Pancreas (tissue), 10 donors: ENCODE measurements around the gene LY6G6D. TPM values are rescaled to one million over a fixed set of nuclear protein-coding genes. Genes with fewer than 3 reads are reported as not detected.

ENCODE experiments used
- ATAC-seq, 4 donors: fragments of 200-7000 bp; cut with Tn5 transposase; one replicate each; pipeline versions ENCODE4 v1.8.0 to v1.9.1; 2020; ENCODE audit warnings: mild to moderate bottlenecking in 4 of 4, moderate library complexity in 4 of 4
- DNase-seq, 6 donors: peaks; one replicate each; pipeline ENCODE4 v3.0.0-alpha.2; 2020
- FAIRE-seq: peaks from 2 replicates; lab custom pipeline; 2012; peaks lifted over from hg19 to GRCh38; lab: Jason Lieb, UNC
- H3K27ac ChIP-seq, 4 donors: fragments of 200-600 bp; sonication (generic); 1 replicate in 3 of 4; 2 replicates in 1 of 4; pipeline versions ENCODE4 v1.5.0 to v1.8.0; 2020
- H3K27me3 ChIP-seq, 4 donors: fragments of 200-600 bp; one replicate each; pipeline ENCODE4 v1.8.0; 2021
- H3K36me3 ChIP-seq, 3 donors: fragments of 200-600 bp; sonication (generic) in 1 of 3; one replicate each; pipeline versions ENCODE4 v1.5.0 to v1.8.0; 2020 to 2021
- H3K4me1 ChIP-seq, 3 donors: fragments of 200-600 bp; one replicate each; pipeline ENCODE4 v1.8.0; 2021
- H3K4me3 ChIP-seq, 4 donors: fragments of 200-600 bp; sonication (generic) in 2 of 4; one replicate each; pipeline versions ENCODE4 v1.5.0 to v1.8.0; 2020 to 2021
- H3K9me3 ChIP-seq, 4 donors: fragments of 200-600 bp; one replicate each; pipeline ENCODE4 v1.8.0; 2021
- CTCF ChIP-seq, 4 donors: fragments of 200-600 bp; sonication (generic) in 3 of 4; IDR thresholded peaks; one replicate each; pipeline versions ENCODE4 v1.5.0 to v1.8.0; 2021; ENCODE audit warnings: antibody characterized with exemption in 4 of 4
- WGBS, 2 donors: extraction: QIAGEN DNeasy Blood & Tissue Kit; methylation state at CpG; one replicate each; pipeline ENCODE4 v1.1.7; 2013; 5-methylcytosine and 5-hydroxymethylcytosine counted together
- intact Hi-C, 3 donors: fragments of 100-400 bp; cut with DNase I; formaldehyde crosslinking; loops; one replicate each; pipeline versions ENCODE4 v1.11.1 to v1.14.2; 2022
- microRNA-seq, 2 donors: library from miRNA; unstranded; fragments of <30 nt; microRNA quantifications; one replicate each; pipeline versions ENCODE4 to v1.1.0, GENCODE V29; 2019 to 2020
- polyA plus RNA-seq, 2 donors: library from polyadenylated mRNA; stranded (reverse); fragments of 200-250 nt; gene quantifications; one replicate each; pipeline ENCODE4 v1.2.3, GENCODE V29; 2013
- total RNA-seq, 6 donors: library from RNA; stranded (reverse); fragmentation: NEBNext Ultra II Directional in 4 of 6; extraction: Animal tissue kit (Norgen Biotek cat#: 25700) in 4 of 6; gene quantifications; one replicate each; pipeline versions ENCODE4 v1.2.1 to v1.2.4, GENCODE V29; 2021 to 2023
- donor health status: healthy with polysubstance abuse.
- donor health status: DM: no; HTN: no; CAD: no; lungs with moderate emphysema.
- donor health status: DM: no; HTN: no; CAD: no.
- donor health status: control.
- donor health status: control.
- donor health status: Bipolar disorder and iron deficiency.
- donor health status: DM: yes; HTN: yes; CAD: no.
- donor health status: DM: no; HTN: no; CAD: no.
- donor health status: DM: no; HTN: no; CAD: no.
- donor health status: DM: yes; HTN: yes; CAD: no.

LY6G6D gene
- total and polyA plus RNA-seq, 8 donors: not detected

- Histone ChIP-seq H3K36me3 (no peaks in the 10 kb centered on the region), H3K4me3 (no peak overlapping the region), H3K4me1 (no peaks in the 10 kb centered on the region), H3K27ac (no peak overlapping the region), H3K9me3 (no peaks in the 10 kb centered on the region), H3K27me3 (no peaks in the 10 kb centered on the region)
- intact Hi-C loops: no loop called here
- no peak for TF ChIP-seq CTCF (IDR thresholded peaks at IDR 0.05)
- ATAC-seq: no peak
- DNase-seq: no peak
- WGBS, 2 donors: 80 to 89% methylated on average over 4 of the region's 4 CpGs
- FAIRE-seq: no peak
Measured at GRCh38 chr6:31764198-31764597, 49.0 kb downstream of the LY6G6D start.

GRCh38 chr6:31765559-31765909, 50.4 kb downstream of the LY6G6D start:
- TF ChIP-seq CTCF (IDR thresholded peaks at IDR 0.05): no peak
- intact Hi-C loops: loop anchor here in 1 of 3 donors (5.0 kb wide), 1 partner anchor 83 kb away; the partner anchor contains the start of gene LY6G5C
- ATAC-seq: no peak
- H3K27ac ChIP-seq: no peak overlapping the region
- 80 to 85% methylated on average over 9 of the region's 9 CpGs for WGBS, 2 donors
- H3K27me3 ChIP-seq: no peaks in the 10 kb centered on the region
- FAIRE-seq: no peak
- no peaks in the 10 kb centered on the region for H3K9me3 ChIP-seq
- no peaks in the 10 kb centered on the region for H3K36me3 ChIP-seq
- no peak overlapping the region for H3K4me3 ChIP-seq
- DNase-seq: peak in 1 of 6 donors; percentile 41
- no peaks in the 10 kb centered on the region for H3K4me1 ChIP-seq

GRCh38 chr6:31765910-31766794, 51.0 kb downstream of the LY6G6D start:
- no peak for TF ChIP-seq CTCF (IDR thresholded peaks at IDR 0.05)
- DNase-seq (peak in 1 of 6 donors; percentile 70), ATAC-seq (peak in 1 of 4 donors; percentile 32), FAIRE-seq (no peak)
- Histone ChIP-seq H3K27ac (no peak overlapping the region), H3K36me3 (no peaks in the 10 kb centered on the region), H3K4me1 (no peaks in the 10 kb centered on the region), H3K4me3 (no peak overlapping the region), H3K9me3 (no peaks in the 10 kb centered on the region), H3K27me3 (no peaks in the 10 kb centered on the region)
- intact Hi-C loops: loop anchor here in 1 of 3 donors (5.0 kb wide), 1 partner anchor 84 kb away; the partner anchor contains the start of gene LY6G5C
- 40 to 47% methylated on average over 41 to 42 of the region's 42 CpGs for WGBS, 2 donors

- 68% methylated on average over 6 of the region's 6 CpGs for WGBS, 2 donors
- FAIRE-seq (no peak), ATAC-seq (no peak), DNase-seq (peak in 1 of 6 donors; percentile 22)
- intact Hi-C loops: loop anchor here in 1 of 3 donors (5.0 kb wide), 1 partner anchor 85 kb away; the partner anchor contains the start of gene LY6G5C
- no peaks in the 10 kb centered on the region for H3K4me1 ChIP-seq
- no peak overlapping the region for H3K27ac ChIP-seq
- H3K4me3 ChIP-seq: no peak overlapping the region
- no peaks in the 10 kb centered on the region for H3K27me3 ChIP-seq
- no peaks in the 10 kb centered on the region for H3K36me3 ChIP-seq
- no peak for TF ChIP-seq CTCF (IDR thresholded peaks at IDR 0.05)
- no peaks in the 10 kb centered on the region for H3K9me3 ChIP-seq
Measured at GRCh38 chr6:31767096-31767645, 52.0 kb downstream of the LY6G6D start.

Small RNA genes lying within 50 kb of the gene (microRNA-seq; reads per million reads assigned to microRNA genes)
- 0.59 to 1.2 reads per million in 2 donors for gene MIR4646

Other genes with a start within 250 kb of the LY6G6D start
Only the 30 nearest of the 41 such genes appear.
- gene LTA, start 143.1 kb upstream of the LY6G6D start, total RNA-seq: 1 to 10 TPM in 1 of 6 donors, under 1 TPM in 1, not detected in 4; 0.12 to 1.3 TPM
- under 1 TPM; 0.05 to 0.15 TPM for gene LTA, start 143.1 kb upstream of the LY6G6D start, polyA plus RNA-seq
- under 1 TPM in 5 of 6 donors, not detected in 1; 0.29 to 0.87 (median 0.58) TPM for gene TNF, start 139.8 kb upstream of the LY6G6D start, total RNA-seq
- gene TNF, start 139.8 kb upstream of the LY6G6D start, polyA plus RNA-seq: under 1 TPM; 0.11 to 0.42 TPM
- gene LTB, start 132.9 kb upstream of the LY6G6D start, total RNA-seq: 10 to 100 TPM in 1 of 6 donors, 1 to 10 TPM in 3, under 1 TPM in 2; 0.71 to 19.4 (median 1.9) TPM
- gene LTB, start 132.9 kb upstream of the LY6G6D start, polyA plus RNA-seq: 1 to 10 TPM; 1.4 to 7.3 TPM
- gene LST1, start 129.1 kb upstream of the LY6G6D start, total RNA-seq: 10 to 100 TPM in 2 of 6 donors, 1 to 10 TPM in 2, under 1 TPM in 2; 0.56 to 12.9 (median 2.6) TPM
- gene LST1, start 129.1 kb upstream of the LY6G6D start, polyA plus RNA-seq: 1 to 10 TPM; 6.0 to 6.2 TPM
- gene NCR3, start 122.3 kb upstream of the LY6G6D start, total RNA-seq: under 1 TPM in 1 of 6 donors, not detected in 5; 0.28 TPM
- not detected for gene NCR3, start 122.3 kb upstream of the LY6G6D start, polyA plus RNA-seq
- 10 to 100 TPM in 2 of 6 donors, 1 to 10 TPM in 4; 1.1 to 18.6 (median 5.3) TPM for gene AIF1, start 100.1 kb upstream of the LY6G6D start, total RNA-seq
- gene AIF1, start 100.1 kb upstream of the LY6G6D start, polyA plus RNA-seq: 10 to 100 TPM; 16.2 to 16.4 TPM
- 10 to 100 TPM; 45.3 to 97.6 (median 73.5) TPM for gene PRRC2A, start 94.6 kb upstream of the LY6G6D start, total RNA-seq
- 100 to 1,000 TPM; 138 to 144 TPM for gene PRRC2A, start 94.6 kb upstream of the LY6G6D start, polyA plus RNA-seq
- 100 to 1,000 TPM in 4 of 6 donors, 10 to 100 TPM in 2; 93.3 to 160 (median 113) TPM for gene BAG6, start 62.7 kb upstream of the LY6G6D start, total RNA-seq
- 100 to 1,000 TPM; 283 to 292 TPM for gene BAG6, start 62.7 kb upstream of the LY6G6D start, polyA plus RNA-seq
- gene APOM, start 59.5 kb upstream of the LY6G6D start, total RNA-seq: 1 to 10 TPM in 3 of 6 donors, under 1 TPM in 3; 0.62 to 2.6 (median 0.98) TPM
- gene APOM, start 59.5 kb upstream of the LY6G6D start, polyA plus RNA-seq: 1 to 10 TPM; 3.4 to 5.0 TPM
- gene C6orf47, start 54.6 kb upstream of the LY6G6D start, total RNA-seq: 10 to 100 TPM in 1 of 6 donors, 1 to 10 TPM in 5; 6.9 to 12.0 (median 9.0) TPM
- gene C6orf47, start 54.6 kb upstream of the LY6G6D start, polyA plus RNA-seq: 10 to 100 TPM; 10.8 to 11.2 TPM
- gene GPANK1, start 50.4 kb upstream of the LY6G6D start, total RNA-seq: 1 to 10 TPM; 5.5 to 9.5 (median 6.1) TPM
- 10 to 100 TPM; 11.2 to 11.6 TPM for gene GPANK1, start 50.4 kb upstream of the LY6G6D start, polyA plus RNA-seq
- gene CSNK2B, start 49.3 kb upstream of the LY6G6D start, total RNA-seq: 10 to 100 TPM; 48.1 to 65.9 (median 57.8) TPM
- gene CSNK2B, start 49.3 kb upstream of the LY6G6D start, polyA plus RNA-seq: 100 to 1,000 TPM in 1 of 2 donors, 10 to 100 TPM in 1; 86.8 to 116 TPM
- gene LY6G5B, start 45.4 kb upstream of the LY6G6D start, total RNA-seq: 1 to 10 TPM; 3.0 to 8.2 (median 4.0) TPM
- 10 to 100 TPM in 1 of 2 donors, 1 to 10 TPM in 1; 9.2 to 11.4 TPM for gene LY6G5B, start 45.4 kb upstream of the LY6G6D start, polyA plus RNA-seq
- gene LY6G5C, start 34.3 kb upstream of the LY6G6D start, total RNA-seq: 1 to 10 TPM; 1.6 to 2.9 (median 2.3) TPM
- 1 to 10 TPM; 2.4 to 2.5 TPM for gene LY6G5C, start 34.3 kb upstream of the LY6G6D start, polyA plus RNA-seq
- 10 to 100 TPM; 14.9 to 34.2 (median 19.7) TPM for gene ABHD16A, start 12.0 kb upstream of the LY6G6D start, total RNA-seq
- gene ABHD16A, start 12.0 kb upstream of the LY6G6D start, polyA plus RNA-seq: 10 to 100 TPM; 31.9 to 61.5 TPM
- gene LY6G6F, start 8.5 kb upstream of the LY6G6D start, total RNA-seq: not detected
- not detected for gene LY6G6F, start 8.5 kb upstream of the LY6G6D start, polyA plus RNA-seq
- gene LY6G6C, start 6.4 kb downstream of the LY6G6D start, total RNA-seq: not detected
- not detected for gene LY6G6C, start 6.4 kb downstream of the LY6G6D start, polyA plus RNA-seq
- under 1 TPM in 1 of 6 donors, not detected in 5; 0.06 TPM for gene MPIG6B, start 8.0 kb downstream of the LY6G6D start, total RNA-seq
- under 1 TPM in 1 of 2 donors, not detected in 1; 0.05 TPM for gene MPIG6B, start 8.0 kb downstream of the LY6G6D start, polyA plus RNA-seq
- gene DDAH2, start 14.0 kb downstream of the LY6G6D start, total RNA-seq: 10 to 100 TPM in 4 of 6 donors, 1 to 10 TPM in 2; 6.5 to 32.8 (median 13.0) TPM
- gene DDAH2, start 14.0 kb downstream of the LY6G6D start, polyA plus RNA-seq: 10 to 100 TPM; 58.2 to 68.8 TPM
- 100 to 1,000 TPM in 2 of 6 donors, 10 to 100 TPM in 4; 61.0 to 150 (median 80.8) TPM for gene CLIC1, start 21.2 kb downstream of the LY6G6D start, total RNA-seq
- 100 to 1,000 TPM in 1 of 2 donors, 10 to 100 TPM in 1; 91.8 to 154 TPM for gene CLIC1, start 21.2 kb downstream of the LY6G6D start, polyA plus RNA-seq
- 1 to 10 TPM; 2.2 to 7.6 (median 5.3) TPM for gene MSH5, start 24.7 kb downstream of the LY6G6D start, total RNA-seq
- 10 to 100 TPM; 11.3 to 17.4 TPM for gene MSH5, start 24.7 kb downstream of the LY6G6D start, polyA plus RNA-seq
- 1 to 10 TPM in 1 of 6 donors, under 1 TPM in 4, not detected in 1; 0.51 to 1.9 (median 0.64) TPM for gene SAPCD1, start 47.3 kb downstream of the LY6G6D start, total RNA-seq
- 10 to 100 TPM in 1 of 2 donors, 1 to 10 TPM in 1; 4.8 to 11.1 TPM for gene SAPCD1, start 47.3 kb downstream of the LY6G6D start, polyA plus RNA-seq
- gene VWA7, start 62.0 kb downstream of the LY6G6D start, total RNA-seq: 1 to 10 TPM; 2.9 to 5.0 (median 4.3) TPM
- gene VWA7, start 62.0 kb downstream of the LY6G6D start, polyA plus RNA-seq: 10 to 100 TPM in 1 of 2 donors, 1 to 10 TPM in 1; 5.6 to 11.9 TPM
- gene VARS1, start 80.4 kb downstream of the LY6G6D start, total RNA-seq: 10 to 100 TPM; 22.0 to 48.1 (median 36.2) TPM
- 10 to 100 TPM; 35.3 to 67.3 TPM for gene VARS1, start 80.4 kb downstream of the LY6G6D start, polyA plus RNA-seq
- gene LSM2, start 91.6 kb downstream of the LY6G6D start, total RNA-seq: 10 to 100 TPM; 11.0 to 23.1 (median 19.0) TPM
- gene LSM2, start 91.6 kb downstream of the LY6G6D start, polyA plus RNA-seq: 10 to 100 TPM; 25.1 to 27.3 TPM
- gene HSPA1L, start 99.9 kb downstream of the LY6G6D start, total RNA-seq: 1 to 10 TPM in 2 of 6 donors, under 1 TPM in 4; 0.51 to 1.2 (median 0.68) TPM
- 1 to 10 TPM in 1 of 2 donors, under 1 TPM in 1; 0.46 to 1.0 TPM for gene HSPA1L, start 99.9 kb downstream of the LY6G6D start, polyA plus RNA-seq
- gene HSPA1A, start 100.2 kb downstream of the LY6G6D start, total RNA-seq: 100 to 1,000 TPM in 1 of 6 donors, 10 to 100 TPM in 5; 18.2 to 195 (median 29.6) TPM
- gene HSPA1A, start 100.2 kb downstream of the LY6G6D start, polyA plus RNA-seq: 10 to 100 TPM; 51.7 to 85.0 TPM
- 100 to 1,000 TPM in 2 of 6 donors, 10 to 100 TPM in 4; 24.6 to 248 (median 43.2) TPM for gene HSPA1B, start 112.4 kb downstream of the LY6G6D start, total RNA-seq
- 10 to 100 TPM; 18.4 to 60.4 TPM for gene HSPA1B, start 112.4 kb downstream of the LY6G6D start, polyA plus RNA-seq
- gene NEU1, start 147.5 kb downstream of the LY6G6D start, total RNA-seq: 10 to 100 TPM; 19.0 to 34.7 (median 22.2) TPM
- gene NEU1, start 147.5 kb downstream of the LY6G6D start, polyA plus RNA-seq: 10 to 100 TPM; 26.5 to 38.5 TPM
- 10 to 100 TPM in 5 of 6 donors, 1 to 10 TPM in 1; 4.6 to 57.3 (median 13.7) TPM for gene SLC44A4, start 163.6 kb downstream of the LY6G6D start, total RNA-seq
- 1 to 10 TPM; 6.5 to 9.0 TPM for gene SLC44A4, start 163.6 kb downstream of the LY6G6D start, polyA plus RNA-seq